HG02588 (cell line): ENCODE results near the gene GDF7.

Source experiments
- ATAC-seq: cut with Tn5 transposase; IDR thresholded peaks from one replicate; pipeline ENCODE4 v1.9.1; 2021; ENCODE audit warnings: mild to moderate bottlenecking, moderate library complexity; ENCODE audit not compliant: unreplicated experiment

Gene GDF7

GRCh38 chr2:20672201-20672951, 5.4 kb downstream of the GDF7 start:
- ATAC-seq: no peak

- ATAC-seq: no peak
Measured at GRCh38 chr2:20673686-20674308, 6.9 kb downstream of the GDF7 start.

- ATAC-seq: no peak
Measured at GRCh38 chr2:20674309-20674965, 7.5 kb downstream of the GDF7 start.

- no peak for ATAC-seq
Measured at GRCh38 chr2:20674974-20675679, 8.2 kb downstream of the GDF7 start.

GRCh38 chr2:20675701-20676352, 8.9 kb downstream of the GDF7 start:
- ATAC-seq: peak; percentile 74

GRCh38 chr2:20676353-20677215, 9.6 kb downstream of the GDF7 start:
- peak; percentile 41 for ATAC-seq

GRCh38 chr2:20677301-20678085, 10.5 kb downstream of the GDF7 start:
- no peak for ATAC-seq

GRCh38 chr2:20678086-20678395, 11.1 kb downstream of the GDF7 start:
- ATAC-seq: no peak

- no peak for ATAC-seq
Measured at GRCh38 chr2:20678780-20679179, 11.8 kb downstream of the GDF7 start.

- no peak for ATAC-seq
Measured at GRCh38 chr2:20680744-20681375, 13.9 kb downstream of the GDF7 start.

GRCh38 chr2:20682167-20682920, 15.4 kb downstream of the GDF7 start:
- ATAC-seq: no peak

GRCh38 chr2:20684581-20685063, 17.7 kb downstream of the GDF7 start:
- no peak for ATAC-seq

- ATAC-seq: no peak
Measured at GRCh38 chr2:20687260-20687832, 20.4 kb downstream of the GDF7 start.

GRCh38 chr2:20689428-20690264, 22.7 kb downstream of the GDF7 start:
- ATAC-seq: no peak

GRCh38 chr2:20691076-20691734, 24.3 kb downstream of the GDF7 start:
- ATAC-seq: no peak

GRCh38 chr2:20692081-20692480, 25.1 kb downstream of the GDF7 start:
- no peak for ATAC-seq
